ENCODE data around the gene SMDT1. TPM values are rescaled to one million over a fixed set of nuclear protein-coding genes. Genes with fewer than 3 reads are reported as not detected.

The SMDT1 gene
- total and polyA plus RNA-seq, 2 experiments from 2014 or later, result 10.3 to 237 TPM

- DNase-seq (ENCODE audit: low read depth in 1 of 2, low spot score in 1 of 2), result no peak
- no peak overlapping the region for H3K4me3 ChIP-seq
- TF ChIP-seq, protein P1, sequence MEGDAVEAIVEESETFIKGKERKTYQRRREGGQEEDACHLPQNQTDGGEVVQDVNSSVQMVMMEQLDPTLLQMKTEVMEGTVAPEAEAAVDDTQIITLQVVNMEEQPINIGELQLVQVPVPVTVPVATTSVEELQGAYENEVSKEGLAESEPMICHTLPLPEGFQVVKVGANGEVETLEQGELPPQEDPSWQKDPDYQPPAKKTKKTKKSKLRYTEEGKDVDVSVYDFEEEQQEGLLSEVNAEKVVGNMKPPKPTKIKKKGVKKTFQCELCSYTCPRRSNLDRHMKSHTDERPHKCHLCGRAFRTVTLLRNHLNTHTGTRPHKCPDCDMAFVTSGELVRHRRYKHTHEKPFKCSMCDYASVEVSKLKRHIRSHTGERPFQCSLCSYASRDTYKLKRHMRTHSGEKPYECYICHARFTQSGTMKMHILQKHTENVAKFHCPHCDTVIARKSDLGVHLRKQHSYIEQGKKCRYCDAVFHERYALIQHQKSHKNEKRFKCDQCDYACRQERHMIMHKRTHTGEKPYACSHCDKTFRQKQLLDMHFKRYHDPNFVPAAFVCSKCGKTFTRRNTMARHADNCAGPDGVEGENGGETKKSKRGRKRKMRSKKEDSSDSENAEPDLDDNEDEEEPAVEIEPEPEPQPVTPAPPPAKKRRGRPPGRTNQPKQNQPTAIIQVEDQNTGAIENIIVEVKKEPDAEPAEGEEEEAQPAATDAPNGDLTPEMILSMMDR (IDR thresholded peaks at IDR 0.05; ENCODE audit: low read depth, low read length), result no peak
- no peaks in the 10 kb centered on the region for H3K9me3 ChIP-seq (ENCODE audit: low read depth)
- H3K36me3 ChIP-seq, result peaks cover 13% of the 10 kb centered on the region
- no peak overlapping the region for H3K27ac ChIP-seq
- no peaks in the 10 kb centered on the region for H3K4me1 ChIP-seq (ENCODE audit: low read depth)
- H3K27me3 ChIP-seq, result no peaks in the 10 kb centered on the region
Measured at GRCh38 chr22:42062506-42063170, 16.9 kb upstream of the SMDT1 start.

- DNase-seq (ENCODE audit: low read depth in 1 of 2, low spot score in 1 of 2), result no peak
- no peak overlapping the region for H3K27ac ChIP-seq
- peaks cover 1% of the 10 kb centered on the region for H3K4me1 ChIP-seq (ENCODE audit: low read depth)
- no peak overlapping the region for H3K4me3 ChIP-seq
- H3K36me3 ChIP-seq, result peaks cover 11% of the 10 kb centered on the region
- TF ChIP-seq, protein P1 (IDR thresholded peaks at IDR 0.05; ENCODE audit: low read depth, low read length), result no peak
- no peaks in the 10 kb centered on the region for H3K27me3 ChIP-seq
- no peaks in the 10 kb centered on the region for H3K9me3 ChIP-seq (ENCODE audit: low read depth)
Measured at GRCh38 chr22:42064629-42065028, 14.9 kb upstream of the SMDT1 start.

DNA sequence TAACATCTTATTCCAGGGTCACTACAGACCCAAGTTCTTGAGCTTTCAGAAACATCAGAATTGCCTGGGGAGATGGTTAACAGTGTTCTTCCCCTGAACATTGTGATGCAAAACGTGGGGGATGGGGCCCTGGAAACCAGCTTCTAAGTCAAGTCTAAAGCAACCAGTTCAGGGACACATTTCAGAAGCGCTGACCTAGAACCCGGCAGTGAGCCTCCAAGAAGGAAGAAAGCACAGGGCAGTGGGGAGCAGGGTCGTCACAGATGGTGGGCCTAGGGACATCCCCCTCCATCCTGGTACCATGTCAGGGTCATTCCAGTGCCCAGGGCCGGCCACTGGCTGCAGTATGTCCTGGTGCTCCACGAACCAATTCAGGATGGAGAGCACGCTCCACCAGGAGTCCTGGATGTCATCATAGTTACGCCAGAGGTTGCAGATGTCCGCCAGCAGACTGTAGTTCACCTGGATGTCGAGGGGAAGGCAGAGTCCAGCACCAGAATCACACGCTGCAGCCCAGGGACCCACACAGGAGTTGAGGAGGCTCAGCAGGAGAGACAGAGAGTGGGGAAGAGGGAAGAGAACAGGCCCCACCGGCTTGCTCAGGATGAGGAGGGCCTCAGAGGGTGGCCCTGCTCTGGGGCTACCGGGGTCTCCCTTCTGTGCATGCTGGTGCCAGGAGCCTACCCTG is 13.9 kb upstream of the SMDT1 start:
- TF ChIP-seq, protein P1 (IDR thresholded peaks at IDR 0.05; ENCODE audit: low read depth, low read length), result no peak
- DNase-seq (ENCODE audit: low read depth in 1 of 2, low spot score in 1 of 2), result no peak
- Histone ChIP-seq H3K27me3 (no peaks in the 10 kb centered on the region), H3K27ac (no peak overlapping the region), H3K9me3 (ENCODE audit: low read depth) (no peaks in the 10 kb centered on the region), H3K4me3 (no peak overlapping the region), H3K4me1 (ENCODE audit: low read depth) (peaks cover 6% of the 10 kb centered on the region), H3K36me3 (peaks cover 3% of the 10 kb centered on the region)

- TF ChIP-seq, protein P1 (IDR thresholded peaks at IDR 0.05; ENCODE audit: low read depth, low read length), result no peak
- no peaks in the 10 kb centered on the region for H3K36me3 ChIP-seq
- no peak overlapping the region for H3K27ac ChIP-seq
- H3K4me3 ChIP-seq, result no peak overlapping the region
- H3K27me3 ChIP-seq, result no peaks in the 10 kb centered on the region
- H3K9me3 ChIP-seq (ENCODE audit: low read depth), result no peaks in the 10 kb centered on the region
- no peak for DNase-seq (ENCODE audit: low read depth in 1 of 2, low spot score in 1 of 2)
- peaks cover 9% of the 10 kb centered on the region for H3K4me1 ChIP-seq (ENCODE audit: low read depth)
Measured at GRCh38 chr22:42066126-42066761, 13.3 kb upstream of the SMDT1 start.

DNA sequence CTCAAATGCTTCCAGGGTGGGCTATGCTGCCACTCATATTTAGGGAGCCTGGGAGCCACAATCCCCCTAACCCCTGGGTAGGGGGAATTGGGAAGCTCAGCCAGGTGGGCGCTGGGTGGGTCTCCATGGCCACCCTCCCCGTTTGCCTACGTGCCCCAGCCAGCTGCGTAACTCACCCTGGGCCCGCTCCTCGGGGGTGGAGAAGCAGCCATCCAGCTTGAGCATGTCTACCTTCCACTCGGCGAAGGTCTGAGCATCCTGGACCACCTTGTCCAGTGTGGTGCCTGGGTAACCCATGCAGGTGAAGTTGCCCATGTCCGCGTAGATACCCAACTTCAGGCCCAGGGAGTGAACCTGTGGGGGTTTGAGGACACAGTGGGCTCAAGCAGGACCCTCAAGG is 12.6 kb upstream of the SMDT1 start:
- Histone ChIP-seq H3K4me3 (no peak overlapping the region), H3K27ac (no peak overlapping the region), H3K9me3 (ENCODE audit: low read depth) (no peaks in the 10 kb centered on the region), H3K27me3 (no peaks in the 10 kb centered on the region), H3K4me1 (ENCODE audit: low read depth) (peaks cover 10% of the 10 kb centered on the region), H3K36me3 (no peaks in the 10 kb centered on the region)
- no peak for DNase-seq (ENCODE audit: low read depth in 1 of 2, low spot score in 1 of 2)
- TF ChIP-seq, protein P1 (IDR thresholded peaks at IDR 0.05; ENCODE audit: low read depth, low read length), result no peak

All from cardiac muscle cell (in vitro differentiated cells and primary cell).